Adrenal gland (tissue), 5 donors: ENCODE measurements around the gene ASTN2.

Experiments used
- POLR2A ChIP-seq, 2 donors: fragments of 450-650 bp; IDR thresholded peaks; one replicate each; pipeline ENCODE4 v1.6.1; 2017; ENCODE audit warnings: antibody characterized with exemption in 2 of 2, mild to moderate bottlenecking in 2 of 2, moderate library complexity in 1 of 2
- TF ChIP-seq, protein P1 (sequence below), 6 experiments: fragments of 450-650 bp in 4 of 6; fragments of 200-600 bp in 2 of 6; sonication (generic) in 1 of 6; IDR thresholded peaks; 1 replicate in 5 of 6; 2 replicates in 1 of 6; pipeline versions ENCODE4 v1.5.1 to v1.8.0; 2016 to 2021; ENCODE audit warnings: antibody characterized with exemption in 6 of 6, mild to moderate bottlenecking in 2 of 6, moderate library complexity in 1 of 6
- donor health status: DM: no; HTN: no; CAD: no.

DNA sequence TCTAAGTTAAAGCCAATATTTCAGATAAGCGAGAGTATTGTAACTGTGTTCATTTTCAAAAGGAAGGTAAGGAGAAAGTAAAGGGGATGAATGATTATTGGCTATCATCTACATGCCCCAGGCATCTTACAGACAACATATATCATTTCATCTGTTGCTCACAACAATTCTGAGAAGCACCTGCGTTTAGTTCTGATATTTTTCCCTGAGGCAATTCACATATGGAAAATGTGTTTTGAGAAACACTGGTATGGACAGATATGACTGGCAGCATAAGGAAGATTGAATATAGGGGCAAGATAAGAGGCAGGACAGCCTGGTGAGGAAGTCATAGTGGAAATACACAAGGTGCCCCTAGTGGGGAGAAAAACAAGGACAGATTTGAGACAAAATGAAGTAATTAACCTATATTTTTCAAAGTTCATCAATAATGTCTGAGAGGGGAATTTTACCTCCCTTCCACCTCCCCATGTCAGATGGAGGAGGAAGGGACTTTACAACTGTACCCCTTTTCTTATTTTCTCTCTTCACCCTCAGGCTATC, 815.4 kb downstream of the ASTN2 start:
- TF ChIP-seq, protein P1, sequence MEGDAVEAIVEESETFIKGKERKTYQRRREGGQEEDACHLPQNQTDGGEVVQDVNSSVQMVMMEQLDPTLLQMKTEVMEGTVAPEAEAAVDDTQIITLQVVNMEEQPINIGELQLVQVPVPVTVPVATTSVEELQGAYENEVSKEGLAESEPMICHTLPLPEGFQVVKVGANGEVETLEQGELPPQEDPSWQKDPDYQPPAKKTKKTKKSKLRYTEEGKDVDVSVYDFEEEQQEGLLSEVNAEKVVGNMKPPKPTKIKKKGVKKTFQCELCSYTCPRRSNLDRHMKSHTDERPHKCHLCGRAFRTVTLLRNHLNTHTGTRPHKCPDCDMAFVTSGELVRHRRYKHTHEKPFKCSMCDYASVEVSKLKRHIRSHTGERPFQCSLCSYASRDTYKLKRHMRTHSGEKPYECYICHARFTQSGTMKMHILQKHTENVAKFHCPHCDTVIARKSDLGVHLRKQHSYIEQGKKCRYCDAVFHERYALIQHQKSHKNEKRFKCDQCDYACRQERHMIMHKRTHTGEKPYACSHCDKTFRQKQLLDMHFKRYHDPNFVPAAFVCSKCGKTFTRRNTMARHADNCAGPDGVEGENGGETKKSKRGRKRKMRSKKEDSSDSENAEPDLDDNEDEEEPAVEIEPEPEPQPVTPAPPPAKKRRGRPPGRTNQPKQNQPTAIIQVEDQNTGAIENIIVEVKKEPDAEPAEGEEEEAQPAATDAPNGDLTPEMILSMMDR (IDR thresholded peaks at IDR 0.05) = no peak
- TF ChIP-seq POLR2A (IDR thresholded peaks at IDR 0.05) = no peak
